Mesothelial cell of epicardium (in vitro differentiated cells): ENCODE results near the gene WWOX. TPM values are rescaled to one million over a fixed set of nuclear protein-coding genes. Genes with fewer than 3 reads are reported as not detected.

Experiments
- DNase-seq, 2 experiments: peaks; one replicate each; pipeline ENCODE4 v3.0.0; 2021; ENCODE audit warnings: low spot score in 2 of 2; ENCODE audit not compliant: unreplicated experiment in 2 of 2
- H3K27ac Mint-ChIP-seq: 2 replicates; pipeline ENCODE4 v1.8.0; 2021; ENCODE audit warnings: mixed read lengths
- H3K27me3 Mint-ChIP-seq: 2 replicates; pipeline ENCODE4 v1.8.0; 2021; ENCODE audit warnings: low read depth, mixed read lengths
- H3K36me3 Mint-ChIP-seq: 2 replicates; pipeline ENCODE4 v1.8.0; 2021; ENCODE audit warnings: mixed read lengths
- H3K4me1 Mint-ChIP-seq: 2 replicates; pipeline ENCODE4 v1.8.0; 2021; ENCODE audit warnings: mixed read lengths
- H3K4me3 Mint-ChIP-seq: 2 replicates; pipeline ENCODE4 v1.8.0; 2021; ENCODE audit warnings: mild to moderate bottlenecking, moderate library complexity, mixed read lengths
- H3K9me3 Mint-ChIP-seq: 2 replicates; pipeline ENCODE4 v1.8.0; 2021; ENCODE audit warnings: mixed read lengths
- CTCF ChIP-seq: fragments of 200-600 bp; sonication (generic); IDR thresholded peaks from one replicate; pipeline ENCODE4 v1.5.0; 2021; ENCODE audit warnings: antibody characterized with exemption; ENCODE audit not compliant: unreplicated experiment
- total RNA-seq: library from RNA; stranded (reverse); gene quantifications from 3 replicates; pipeline ENCODE4 v1.2.1, GENCODE V29; 2021

WWOX gene
- total RNA-seq, 1 donor from 2014 or later, result 29.7 TPM

- Mint-ChIP-seq H3K4me1 (peaks cover 47% of the 10 kb centered on the region), H3K27ac (no peak overlapping the region), H3K9me3 (no peaks in the 10 kb centered on the region), H3K4me3 (no peak overlapping the region), H3K27me3 (peaks cover 4% of the 10 kb centered on the region), H3K36me3 (no peaks in the 10 kb centered on the region)
- no peak for DNase-seq
- TF ChIP-seq CTCF, result no peak
Measured at GRCh38 chr16:79155471-79155870, 1056.0 kb downstream of the WWOX start.

DNA sequence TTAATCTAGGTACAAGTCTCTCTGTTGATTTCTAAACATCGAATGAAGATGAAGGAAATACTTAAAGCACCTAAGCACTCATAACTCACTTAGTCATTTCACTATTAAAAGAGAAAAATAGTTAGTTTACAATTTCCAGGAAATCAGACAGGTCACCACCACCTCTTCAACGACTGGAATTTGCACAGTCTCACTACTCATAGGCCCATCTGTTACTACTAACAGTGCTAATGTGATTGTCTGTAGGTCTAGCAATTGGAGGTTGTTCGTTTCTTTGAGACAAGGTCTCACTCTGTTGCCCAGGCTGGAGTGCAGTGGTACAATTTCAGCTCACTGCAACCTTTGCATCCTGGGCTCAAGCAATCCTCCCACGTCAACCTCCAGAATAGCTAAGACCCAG is 1056.5 kb downstream of the WWOX start:
- peaks cover 44% of the 10 kb centered on the region for H3K4me1 Mint-ChIP-seq
- TF ChIP-seq CTCF, result no peak
- H3K9me3 Mint-ChIP-seq, result no peaks in the 10 kb centered on the region
- peaks cover 4% of the 10 kb centered on the region for H3K27me3 Mint-ChIP-seq
- H3K4me3 Mint-ChIP-seq, result no peak overlapping the region
- no peak for DNase-seq
- no peaks in the 10 kb centered on the region for H3K36me3 Mint-ChIP-seq
- no peak overlapping the region for H3K27ac Mint-ChIP-seq

- TF ChIP-seq CTCF, result no peak
- H3K27ac Mint-ChIP-seq, result no peak overlapping the region
- peaks cover 4% of the 10 kb centered on the region for H3K27me3 Mint-ChIP-seq
- H3K4me1 Mint-ChIP-seq, result peaks cover 35% of the 10 kb centered on the region
- DNase-seq, result no peak
- no peaks in the 10 kb centered on the region for H3K36me3 Mint-ChIP-seq
- H3K9me3 Mint-ChIP-seq, result no peaks in the 10 kb centered on the region
- no peak overlapping the region for H3K4me3 Mint-ChIP-seq
Measured at GRCh38 chr16:79156761-79157160, 1057.3 kb downstream of the WWOX start.

DNA sequence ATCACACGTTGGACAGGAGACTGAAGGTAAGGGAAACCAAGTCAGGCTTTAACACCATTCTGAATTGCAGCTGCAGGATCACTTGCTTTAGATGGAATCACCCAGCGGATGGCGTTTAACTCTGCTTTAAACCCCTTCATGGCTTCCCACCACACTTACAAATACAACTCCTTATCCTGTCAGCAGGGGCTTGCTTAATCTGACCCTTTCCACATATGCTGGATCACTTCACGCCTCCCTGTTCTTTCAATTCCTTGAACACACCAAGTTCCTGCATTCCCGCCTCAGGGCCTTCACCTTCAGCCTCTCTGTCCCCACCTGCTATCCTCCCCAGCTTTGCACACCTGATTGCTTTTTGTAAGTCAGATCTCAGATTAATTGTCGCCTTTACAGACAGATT is 1058.9 kb downstream of the WWOX start:
- H3K9me3 Mint-ChIP-seq, result no peaks in the 10 kb centered on the region
- no peak overlapping the region for H3K27ac Mint-ChIP-seq
- DNase-seq, result no peak
- TF ChIP-seq CTCF, result no peak
- no peaks in the 10 kb centered on the region for H3K36me3 Mint-ChIP-seq
- H3K4me1 Mint-ChIP-seq, result peaks cover 27% of the 10 kb centered on the region
- H3K27me3 Mint-ChIP-seq, result peaks cover 4% of the 10 kb centered on the region
- H3K4me3 Mint-ChIP-seq, result no peak overlapping the region

- no peak for TF ChIP-seq CTCF
- Mint-ChIP-seq H3K27ac (no peak overlapping the region), H3K36me3 (no peaks in the 10 kb centered on the region)
Measured at GRCh38 chr16:79159261-79160049, 1060.0 kb downstream of the WWOX start.

DNA sequence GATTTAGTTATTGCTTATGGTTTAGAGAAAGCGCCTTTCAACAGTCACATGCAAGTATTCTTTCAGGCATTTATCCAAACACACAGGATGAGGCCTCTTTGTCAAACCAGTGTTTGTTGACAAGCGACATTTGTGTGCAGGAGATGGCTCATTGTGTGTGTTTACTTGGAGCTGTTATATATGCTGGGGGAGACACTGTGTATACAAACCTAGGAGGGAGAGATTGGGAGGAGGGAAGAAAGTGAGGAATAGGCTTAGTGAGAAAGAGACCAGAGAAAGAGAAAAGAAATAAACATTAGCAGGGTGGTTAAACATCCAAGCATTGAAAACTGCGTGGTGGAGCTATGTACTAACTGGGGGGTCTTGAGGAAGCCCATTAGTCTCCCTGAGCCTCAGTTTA is 1063.5 kb downstream of the WWOX start:
- Mint-ChIP-seq H3K27ac (no peak overlapping the region), H3K36me3 (peaks cover under 1% of the 10 kb centered on the region), H3K27me3 (peaks cover 4% of the 10 kb centered on the region), H3K4me1 (peaks cover 42% of the 10 kb centered on the region), H3K4me3 (no peak overlapping the region), H3K9me3 (peaks cover 7% of the 10 kb centered on the region)
- TF ChIP-seq CTCF, result no peak
- DNase-seq, result no peak

More at GRCh38 chr16:79159261-79160049, 1060.0 kb downstream of the WWOX start:
- Mint-ChIP-seq H3K27me3 (peaks cover 4% of the 10 kb centered on the region), H3K9me3 (no peaks in the 10 kb centered on the region), H3K4me3 (no peak overlapping the region), H3K4me1 (peaks cover 28% of the 10 kb centered on the region)
- DNase-seq, result no peak
